ENCODE measurements around the gene DIAPH1.

Gene DIAPH1

DNA sequence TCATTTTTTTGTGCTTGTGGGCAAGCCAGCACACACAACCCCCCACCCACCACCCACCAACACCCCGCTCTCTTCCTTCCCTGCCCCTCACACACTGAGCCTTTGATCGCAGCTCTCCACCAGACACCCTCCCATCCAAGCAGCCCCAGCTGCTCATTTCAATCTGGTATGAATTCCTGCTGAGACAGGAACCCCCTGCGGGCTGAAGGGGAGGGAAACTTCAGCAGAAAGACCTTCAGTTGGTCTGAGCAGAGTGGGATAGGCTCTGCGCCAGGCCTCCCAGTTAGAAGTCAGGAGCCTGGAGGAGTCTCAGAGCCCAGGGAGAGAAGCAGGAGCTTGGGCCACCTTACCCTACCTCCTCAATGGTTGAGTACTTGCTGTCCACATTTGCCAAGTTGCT lies 122.8 kb downstream of the DIAPH1 start:
- no peak for DNase-seq

DNA sequence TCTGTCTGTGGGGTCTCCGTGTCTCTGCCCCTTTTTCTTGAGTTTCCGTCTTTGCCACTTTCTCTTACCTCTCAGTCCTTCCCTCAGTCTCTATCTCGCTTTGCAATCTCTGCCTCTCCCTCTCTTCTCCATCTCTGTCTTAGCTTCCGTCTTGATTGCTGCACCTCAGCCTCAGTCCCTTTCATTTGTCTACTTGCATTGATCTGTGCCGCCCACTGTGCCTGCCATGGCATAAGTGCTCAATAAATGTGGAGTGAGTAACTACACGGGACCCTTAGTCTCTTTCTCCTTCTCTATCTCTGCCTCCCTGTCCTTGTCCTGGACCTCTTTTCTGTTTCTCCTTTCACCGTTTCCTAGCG lies 123.4 kb downstream of the DIAPH1 start:
- DNase-seq = no peak

DNA sequence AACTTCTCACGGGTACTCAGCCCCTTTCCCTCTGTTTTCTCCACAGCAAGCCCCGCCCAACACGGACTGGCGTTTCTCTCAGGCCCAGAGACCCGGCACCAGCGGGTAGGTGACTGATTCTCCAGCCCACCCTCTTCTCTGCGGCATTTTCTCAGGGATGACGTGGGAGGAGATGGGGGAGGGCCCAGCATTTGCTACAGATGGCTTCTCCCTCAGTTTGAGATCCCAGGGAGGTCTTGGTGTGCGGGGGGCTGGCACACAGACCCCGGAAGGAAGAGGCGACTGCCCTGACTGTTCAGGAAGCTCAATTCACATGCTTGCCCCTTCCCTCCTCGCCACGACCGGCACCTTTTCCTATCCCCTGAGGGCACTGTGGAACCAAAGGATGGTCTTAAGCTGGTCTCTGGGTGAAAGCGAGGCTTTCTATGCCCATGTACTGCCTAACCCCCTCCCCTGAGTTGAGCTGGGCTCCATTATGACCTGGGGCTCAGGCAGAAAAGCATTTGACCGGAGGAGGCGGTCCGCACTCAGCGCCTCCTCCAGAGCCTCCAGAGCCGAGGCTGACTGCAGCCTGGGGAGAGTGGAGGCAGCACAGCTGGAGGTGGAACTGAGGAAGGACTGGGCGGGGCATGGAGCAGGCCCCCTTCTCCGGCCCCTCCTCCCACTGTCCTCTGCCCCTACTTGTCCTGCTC lies 123.9 kb downstream of the DIAPH1 start:
- no peak for DNase-seq

DNA sequence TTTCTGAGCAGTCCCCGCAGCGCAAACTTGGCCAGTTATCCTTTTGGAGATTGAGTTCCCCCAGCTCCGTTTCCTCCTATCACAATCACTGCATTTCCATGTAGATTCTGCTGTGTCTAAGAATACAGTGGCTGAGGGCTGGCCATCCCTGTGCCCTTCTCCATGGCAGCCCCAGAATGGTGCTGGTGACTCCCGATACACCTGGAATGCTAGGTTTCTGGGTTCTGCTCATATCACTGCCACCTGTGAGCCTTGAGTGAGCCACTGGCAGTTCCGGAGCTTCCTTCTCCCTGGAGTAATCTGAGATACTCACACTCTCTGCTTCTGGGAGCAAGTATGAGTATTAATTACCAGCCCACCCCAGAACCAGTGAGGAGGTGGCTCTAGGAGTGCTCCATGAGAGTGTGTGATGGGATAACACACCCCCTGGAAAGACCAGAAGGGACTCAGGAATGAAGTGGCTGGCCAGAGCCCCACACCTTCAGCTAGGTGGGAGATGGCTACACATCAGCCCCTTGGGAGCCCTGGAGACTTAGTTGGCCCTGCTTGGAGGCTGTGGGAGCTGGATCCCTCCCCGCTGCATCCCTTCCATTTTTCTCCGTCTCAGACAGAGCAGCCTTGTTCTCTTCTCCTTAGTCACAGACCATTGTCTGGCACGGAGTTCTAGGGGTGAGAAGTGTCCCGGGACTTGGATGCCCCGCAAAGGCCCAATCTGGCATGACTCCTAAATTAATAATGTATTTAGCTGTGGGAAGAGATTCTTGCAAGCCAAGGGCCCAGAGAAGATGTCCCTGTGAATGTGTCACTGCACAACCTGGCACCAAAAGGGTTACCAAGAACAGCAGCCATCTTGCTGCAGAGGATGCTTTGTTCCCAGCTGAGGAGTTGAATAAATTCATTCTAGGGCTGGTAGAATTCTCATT lies 125.0 kb downstream of the DIAPH1 start:
- no peak for DNase-seq

DNA sequence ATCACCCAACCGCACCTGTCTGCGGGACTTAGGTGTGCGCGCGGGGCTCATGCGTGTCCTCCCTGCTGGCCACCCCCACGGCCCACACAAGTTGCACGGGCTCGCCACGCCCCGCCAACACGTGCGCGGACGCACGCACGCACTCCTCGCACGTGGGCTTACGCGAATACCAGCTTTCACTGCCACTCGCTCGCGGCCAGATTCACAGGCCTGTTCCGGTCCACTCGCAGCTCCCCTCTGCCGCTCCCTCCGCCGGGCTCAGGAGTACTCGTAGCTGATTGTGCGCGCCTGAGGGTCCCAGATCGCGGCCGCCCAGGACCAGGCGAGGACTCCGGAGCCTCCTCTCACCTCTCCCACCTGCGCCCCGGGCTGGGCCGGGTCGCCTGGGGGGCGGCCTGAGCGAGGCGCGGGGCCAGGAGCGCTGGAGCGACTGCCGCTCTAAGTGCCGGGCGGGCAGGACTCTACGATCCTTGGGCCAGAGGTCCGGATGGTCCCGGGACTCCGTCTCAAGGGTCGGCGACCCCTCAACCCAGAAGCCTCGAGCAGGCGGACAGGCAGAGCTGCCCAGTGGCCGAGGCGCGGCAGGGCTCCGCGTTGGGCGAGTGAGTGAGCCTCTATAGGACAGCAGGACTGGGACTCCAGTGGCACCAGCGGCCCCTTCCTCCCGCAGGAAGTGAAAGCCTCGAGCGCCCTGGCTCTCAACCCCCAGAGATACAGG lies 126.5 kb downstream of the DIAPH1 start:
- no peak for DNase-seq

DNA sequence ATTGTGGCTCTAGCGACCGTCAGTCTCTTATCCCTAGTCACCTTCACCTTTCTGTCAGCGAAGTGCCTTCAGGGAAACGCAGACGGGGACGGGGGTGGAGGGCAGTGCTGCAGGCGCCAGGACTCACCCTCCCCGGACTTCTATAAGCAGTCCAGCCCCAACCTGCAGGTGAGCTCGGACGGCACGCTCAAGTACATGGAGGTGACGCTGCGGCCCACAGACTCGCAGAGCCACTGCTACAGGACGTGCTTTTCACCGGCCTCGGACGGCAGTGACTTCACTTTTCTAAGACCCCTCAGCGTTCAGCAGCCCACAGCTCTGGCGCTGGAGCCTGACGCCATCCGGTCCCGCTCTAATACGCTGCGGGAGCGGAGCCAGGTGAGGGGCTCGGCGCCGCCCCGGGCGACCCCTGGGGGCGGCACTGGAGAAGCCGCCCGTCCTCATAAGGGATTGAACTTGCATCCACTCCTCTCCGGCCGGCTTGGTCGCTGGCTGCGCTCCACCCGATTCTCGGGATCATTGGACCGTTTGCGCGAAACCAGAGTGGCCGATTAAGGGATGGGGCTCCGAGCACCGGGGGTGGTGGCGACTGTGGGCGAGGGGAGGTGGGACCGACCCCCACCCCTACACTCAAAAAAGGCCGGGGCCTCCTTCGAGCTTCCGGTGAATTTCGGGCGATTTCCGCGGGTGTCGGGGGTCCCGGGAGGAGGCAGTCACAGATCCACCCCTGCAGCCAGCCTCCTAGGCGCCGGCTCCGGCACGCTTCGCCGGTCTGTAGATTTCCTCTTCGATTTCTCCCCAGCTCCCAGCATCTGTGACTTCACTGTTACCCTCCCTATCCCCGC lies 127.3 kb downstream of the DIAPH1 start:
- DNase-seq = no peak

DNA sequence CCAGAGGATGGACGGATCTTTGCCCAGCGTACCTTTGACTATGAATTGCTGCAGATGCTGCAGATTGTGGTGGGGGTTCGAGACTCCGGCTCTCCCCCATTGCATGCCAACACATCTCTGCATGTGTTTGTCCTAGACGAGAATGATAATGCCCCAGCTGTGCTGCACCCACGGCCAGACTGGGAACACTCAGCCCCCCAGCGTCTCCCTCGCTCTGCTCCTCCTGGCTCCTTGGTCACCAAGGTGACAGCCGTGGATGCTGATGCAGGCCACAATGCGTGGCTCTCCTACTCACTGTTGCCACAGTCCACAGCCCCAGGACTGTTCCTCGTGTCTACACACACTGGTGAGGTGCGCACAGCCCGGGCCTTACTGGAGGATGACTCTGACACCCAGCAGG lies 128.0 kb downstream of the DIAPH1 start:
- DNase-seq = no peak

DNA sequence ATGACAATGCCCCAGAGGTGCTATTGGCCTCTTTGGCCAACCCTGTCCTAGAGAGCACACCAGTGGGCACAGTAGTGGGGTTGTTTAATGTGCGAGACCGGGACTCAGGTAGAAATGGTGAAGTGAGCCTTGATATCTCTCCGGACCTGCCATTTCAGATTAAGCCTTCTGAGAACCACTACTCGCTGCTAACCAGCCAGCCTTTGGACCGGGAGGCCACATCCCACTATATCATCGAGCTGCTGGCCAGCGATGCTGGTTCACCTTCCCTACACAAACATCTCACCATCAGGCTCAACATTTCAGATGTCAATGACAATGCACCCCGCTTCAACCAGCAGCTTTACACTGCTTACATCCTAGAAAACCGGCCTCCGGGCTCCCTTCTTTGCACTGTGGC lies 128.5 kb downstream of the DIAPH1 start:
- DNase-seq = no peak

DNA sequence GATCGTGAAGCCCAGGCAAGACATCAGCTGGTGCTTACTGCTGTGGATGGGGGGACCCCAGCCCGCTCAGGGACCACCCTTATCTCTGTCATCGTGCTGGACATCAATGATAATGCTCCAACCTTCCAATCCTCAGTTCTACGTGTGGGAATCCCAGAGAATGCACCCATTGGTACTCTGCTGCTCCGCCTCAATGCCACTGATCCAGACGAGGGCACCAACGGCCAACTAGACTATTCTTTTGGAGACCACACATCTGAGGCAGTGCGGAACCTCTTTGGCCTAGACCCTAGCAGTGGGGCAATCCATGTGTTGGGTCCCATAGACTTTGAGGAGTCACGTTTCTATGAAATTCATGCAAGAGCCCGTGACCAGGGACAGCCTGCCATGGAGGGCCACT lies 129.0 kb downstream of the DIAPH1 start:
- no peak for DNase-seq

DNA sequence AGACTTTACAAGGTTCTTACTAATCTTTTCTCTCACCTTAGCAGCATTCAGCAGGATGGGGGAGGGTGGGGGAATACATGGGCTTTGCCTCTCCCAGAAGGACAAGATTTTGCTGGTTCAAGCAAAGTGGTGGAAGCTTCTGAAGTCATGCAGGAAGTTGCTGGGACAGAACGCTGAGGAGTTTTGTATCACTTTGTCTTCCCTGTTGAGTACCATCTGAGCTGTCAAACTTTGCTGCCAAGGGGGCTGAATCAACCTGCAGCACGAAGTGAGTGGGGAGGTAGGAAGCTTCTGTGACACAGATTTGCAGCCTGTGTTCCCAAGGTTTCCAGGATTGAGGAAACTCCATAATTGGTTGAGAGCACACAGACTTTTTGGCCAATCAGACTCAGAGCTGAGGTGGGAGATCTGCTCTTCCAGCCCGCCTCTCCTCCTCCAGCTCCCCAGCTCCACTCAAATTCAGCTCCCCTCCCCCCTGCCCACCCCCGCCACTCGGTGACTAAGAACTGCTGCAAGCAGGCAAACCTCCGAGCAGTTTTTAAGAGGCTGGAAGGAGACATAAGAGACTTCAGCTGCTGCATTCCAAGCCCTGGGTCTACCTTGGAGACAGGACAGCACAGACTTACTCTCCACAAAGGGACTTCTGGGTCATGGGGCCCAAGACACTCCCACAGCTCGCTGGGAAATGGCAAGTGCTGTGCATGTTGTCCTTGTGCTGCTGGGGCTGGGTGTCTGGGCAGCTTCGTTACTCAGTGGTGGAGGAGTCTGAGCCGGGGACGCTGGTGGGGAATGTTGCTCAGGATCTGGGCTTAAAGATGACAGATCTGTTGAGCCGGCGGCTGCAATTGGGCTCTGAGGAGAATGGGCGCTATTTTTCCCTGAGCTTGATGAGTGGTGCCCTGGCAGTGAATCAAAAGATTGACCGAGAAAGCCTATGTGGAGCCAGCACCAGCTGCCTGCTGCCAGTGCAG lies 129.9 kb downstream of the DIAPH1 start, which contains the start of gene PCDHGC5:
TSS of gene PCDHGC5 (plus strand) at position 491 of the 971 bp plus-strand sequence. CDS start at position 651, 160 bp downstream.
- no peak for DNase-seq

DNA sequence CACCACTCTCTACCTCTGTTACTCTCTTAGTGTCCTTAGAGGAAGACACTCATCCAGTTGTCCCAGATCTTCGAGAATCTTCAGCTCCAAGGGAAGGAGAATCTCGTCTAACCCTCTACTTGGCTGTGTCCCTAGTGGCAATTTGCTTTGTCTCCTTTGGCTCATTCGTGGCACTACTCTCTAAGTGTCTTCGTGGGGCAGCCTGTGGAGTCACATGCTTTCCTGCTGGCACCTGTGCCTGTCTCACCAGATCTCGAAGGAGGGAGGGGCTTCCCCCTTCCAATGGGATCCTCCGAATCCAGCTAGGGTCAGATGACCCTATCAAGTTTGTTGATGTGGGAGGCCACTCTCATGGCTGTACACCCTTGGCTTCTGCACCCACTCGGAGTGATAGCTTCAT lies 131.7 kb downstream of the DIAPH1 start:
- no peak for DNase-seq

DNA sequence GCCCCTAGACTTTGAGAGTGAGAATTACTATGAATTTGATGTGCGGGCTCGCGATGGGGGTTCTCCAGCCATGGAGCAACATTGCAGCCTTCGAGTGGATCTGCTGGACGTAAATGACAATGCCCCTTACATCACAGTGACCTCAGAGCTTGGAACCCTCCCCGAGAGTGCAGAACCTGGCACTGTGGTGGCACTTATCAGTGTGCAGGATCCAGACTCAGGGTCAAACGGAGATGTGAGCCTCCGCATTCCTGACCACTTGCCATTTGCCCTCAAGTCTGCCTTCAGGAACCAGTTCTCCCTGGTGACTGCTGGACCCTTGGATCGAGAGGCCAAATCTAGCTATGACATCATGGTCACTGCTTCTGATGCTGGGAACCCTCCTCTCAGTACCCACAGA lies 132.7 kb downstream of the DIAPH1 start:
- DNase-seq = no peak

DNA sequence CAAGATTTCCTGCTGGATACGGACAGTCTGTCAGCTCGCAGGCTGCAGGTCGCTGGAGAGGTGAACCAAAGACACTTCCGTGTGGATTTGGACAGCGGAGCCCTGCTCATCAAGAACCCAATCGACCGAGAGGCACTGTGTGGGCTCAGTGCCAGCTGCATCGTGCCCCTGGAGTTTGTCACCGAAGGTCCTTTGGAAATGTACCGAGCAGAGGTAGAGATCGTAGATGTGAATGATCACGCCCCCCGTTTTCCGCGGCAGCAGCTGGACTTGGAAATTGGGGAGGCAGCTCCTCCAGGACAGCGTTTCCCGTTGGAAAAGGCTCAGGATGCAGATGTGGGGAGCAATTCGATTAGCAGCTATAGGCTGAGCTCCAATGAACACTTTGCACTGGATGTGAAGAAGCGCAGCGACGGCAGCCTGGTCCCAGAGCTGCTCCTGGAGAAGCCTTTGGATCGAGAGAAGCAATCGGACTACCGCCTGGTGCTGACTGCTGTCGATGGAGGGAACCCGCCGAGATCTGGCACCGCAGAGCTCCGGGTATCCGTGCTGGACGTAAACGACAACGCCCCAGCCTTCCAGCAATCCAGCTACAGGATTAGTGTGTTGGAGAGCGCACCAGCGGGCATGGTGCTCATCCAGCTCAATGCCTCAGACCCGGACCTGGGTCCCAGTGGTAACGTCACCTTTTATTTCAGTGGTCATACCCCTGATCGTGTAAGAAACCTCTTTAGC lies 133.3 kb downstream of the DIAPH1 start:
- DNase-seq = no peak

DNA sequence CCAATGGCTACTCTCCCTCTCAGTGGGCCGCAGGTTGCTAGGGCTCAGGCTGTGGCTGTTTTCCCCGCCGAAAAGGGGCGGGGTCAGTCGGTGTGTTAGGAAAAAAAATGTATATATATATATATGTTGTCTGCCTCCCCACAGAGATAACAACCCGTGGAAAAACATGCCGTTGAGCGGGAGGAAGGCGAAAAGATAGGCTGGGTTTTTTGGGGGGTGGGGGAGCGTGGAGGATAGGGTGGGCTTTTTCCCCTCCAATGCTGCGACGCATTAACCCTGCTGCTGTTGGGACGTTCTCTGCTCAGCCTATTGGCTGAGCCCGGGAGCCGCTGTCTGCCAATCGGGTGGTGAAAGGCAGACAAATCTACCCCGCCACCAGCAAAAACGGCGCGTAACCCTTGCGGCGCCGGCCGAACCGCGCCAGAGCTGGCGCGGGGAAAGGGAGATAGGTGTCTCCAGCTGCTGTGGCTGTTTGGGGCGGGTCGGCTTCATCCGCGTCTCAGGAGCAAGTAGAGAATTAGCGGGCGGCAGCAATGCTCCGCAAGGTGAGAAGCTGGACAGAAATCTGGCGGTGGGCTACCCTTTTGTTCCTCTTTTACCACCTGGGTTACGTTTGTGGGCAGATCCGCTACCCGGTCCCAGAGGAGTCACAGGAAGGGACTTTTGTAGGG lies 134.0 kb downstream of the DIAPH1 start, which contains the start of gene PCDHGC4:
TSS of gene PCDHGC4 (plus strand) at position 390 of the 671 bp plus-strand sequence. CDS start at position 534, 144 bp downstream.
- DNase-seq = no peak

DNA sequence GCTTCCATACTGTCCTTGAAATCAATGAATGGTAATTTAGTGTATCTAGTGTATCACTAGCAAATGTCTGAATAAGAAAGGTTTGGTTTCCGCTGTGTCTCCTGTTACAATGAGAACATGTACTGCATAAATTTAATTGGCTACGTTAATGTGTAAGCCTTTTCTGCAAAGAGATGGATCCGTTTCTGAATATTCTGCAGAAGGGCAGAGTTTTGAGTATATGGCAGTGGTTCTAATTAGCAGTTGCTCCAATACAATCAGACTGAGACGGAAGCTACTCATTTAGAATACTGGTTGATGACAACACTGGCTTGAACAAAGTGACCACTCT lies 134.5 kb downstream of the DIAPH1 start:
- DNase-seq = no peak

DNA sequence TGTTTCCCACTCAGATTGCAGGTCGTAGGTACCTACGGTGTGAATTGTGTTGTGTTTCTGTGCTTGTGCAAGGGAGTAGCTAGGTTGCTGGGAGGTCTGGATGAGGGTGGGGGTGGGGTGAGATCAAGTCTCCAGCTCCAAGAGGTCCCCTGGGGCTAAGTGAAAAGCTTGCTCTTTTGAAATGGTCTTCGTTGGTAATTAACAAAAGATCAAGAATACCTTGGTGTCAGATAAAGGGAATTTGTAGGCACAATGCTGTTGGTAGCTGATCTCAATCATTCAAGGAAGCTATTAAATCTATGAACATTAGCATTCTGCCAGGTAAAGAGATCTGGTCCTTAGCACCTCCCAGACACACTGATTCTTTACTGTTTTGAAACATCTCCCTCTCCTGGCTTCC lies 134.9 kb downstream of the DIAPH1 start:
- no peak for DNase-seq

DNA sequence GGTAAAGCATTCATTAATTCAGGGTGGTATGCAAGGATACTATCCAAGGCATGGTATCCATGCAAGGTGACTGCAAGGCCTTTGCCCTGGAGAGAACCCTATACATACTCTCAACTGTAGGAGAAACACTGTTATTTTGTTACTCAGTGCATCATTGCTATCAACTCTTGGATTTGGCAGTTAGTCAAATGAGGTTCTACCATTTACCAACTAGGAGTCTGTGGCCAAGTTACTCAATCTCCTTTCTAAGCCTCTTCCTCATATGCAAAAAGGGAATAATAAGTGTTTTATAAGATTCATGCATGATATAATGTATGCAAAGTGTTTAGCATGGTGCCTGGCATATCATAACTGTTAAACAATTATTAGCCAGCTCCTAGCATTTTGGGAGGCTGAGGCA lies 139.0 kb downstream of the DIAPH1 start:
- no peak for DNase-seq

DNA sequence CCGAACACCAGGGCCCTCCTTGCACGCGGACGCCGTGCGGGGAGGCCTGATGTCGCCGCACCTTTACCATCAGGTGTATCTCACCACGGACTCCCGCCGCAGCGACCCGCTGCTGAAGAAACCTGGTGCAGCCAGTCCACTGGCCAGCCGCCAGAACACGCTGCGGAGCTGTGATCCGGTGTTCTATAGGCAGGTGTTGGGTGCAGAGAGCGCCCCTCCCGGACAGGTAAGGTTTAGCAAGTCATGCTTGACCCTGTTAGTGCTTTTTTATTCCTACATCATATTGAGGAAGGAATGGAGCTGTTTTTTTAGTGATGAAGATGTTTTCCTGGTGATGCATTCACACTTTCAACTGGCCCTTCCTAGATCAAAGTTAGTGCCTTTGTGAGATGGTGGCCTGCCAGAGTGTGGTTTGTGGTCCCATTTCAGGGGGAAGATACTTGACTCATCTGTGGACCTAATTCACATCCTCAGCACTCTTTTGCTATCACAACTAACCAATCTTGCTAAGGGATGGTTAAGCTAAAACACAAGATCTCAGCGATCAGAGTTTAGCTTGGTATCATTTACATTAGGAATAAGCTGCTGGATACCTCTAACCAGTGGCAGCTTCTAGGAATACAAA lies 140.4 kb downstream of the DIAPH1 start:
- DNase-seq = no peak

DNA sequence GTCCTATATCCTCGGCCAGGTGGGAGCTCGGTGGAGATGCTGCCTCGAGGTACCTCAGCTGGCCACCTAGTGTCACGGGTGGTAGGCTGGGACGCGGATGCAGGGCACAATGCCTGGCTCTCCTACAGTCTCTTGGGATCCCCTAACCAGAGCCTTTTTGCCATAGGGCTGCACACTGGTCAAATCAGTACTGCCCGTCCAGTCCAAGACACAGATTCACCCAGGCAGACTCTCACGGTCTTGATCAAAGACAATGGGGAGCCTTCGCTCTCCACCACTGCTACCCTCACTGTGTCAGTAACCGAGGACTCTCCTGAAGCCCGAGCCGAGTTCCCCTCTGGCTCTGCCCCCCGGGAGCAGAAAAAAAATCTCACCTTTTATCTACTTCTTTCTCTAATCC lies 141.0 kb downstream of the DIAPH1 start:
- no peak for DNase-seq
